Fibroblast of lung (primary cell): ENCODE measurements around the gene DLG4. TPM values are rescaled to one million over a fixed set of nuclear protein-coding genes. Genes with fewer than 3 reads are reported as not detected.

Source experiments
- DNase-seq, 2 donors: peaks; one replicate each; pipeline versions ENCODE4 v3.0.0 to v3.0.0-alpha.2; 2010; ENCODE audit warnings: low read depth in 2 of 2
- H2AFZ ChIP-seq: 2 replicates; pipeline ENCODE4 v1.5.1; 2012; ENCODE audit warnings: low read length, control low read depth, inconsistent platforms
- H3K27ac ChIP-seq: 2 replicates; pipeline ENCODE4 v1.5.1; 2011; ENCODE audit warnings: low read length, control low read depth; ENCODE audit not compliant: insufficient read depth
- H3K27me3 ChIP-seq: 2 replicates; pipeline ENCODE4 v1.5.1; 2011; ENCODE audit warnings: mild to moderate bottlenecking, low read length; ENCODE audit not compliant: control insufficient read depth, insufficient read depth
- H3K36me3 ChIP-seq: 2 replicates; pipeline ENCODE4 v1.5.1; 2011; ENCODE audit warnings: low read length; ENCODE audit not compliant: control insufficient read depth, insufficient read depth
- H3K4me1 ChIP-seq: 2 replicates; pipeline ENCODE4 v1.5.1; 2011; ENCODE audit warnings: low read length; ENCODE audit not compliant: control insufficient read depth, insufficient read depth; ENCODE audit errors: extremely low read depth
- H3K4me2 ChIP-seq: 2 replicates; pipeline ENCODE4 v1.5.1; 2011; ENCODE audit warnings: low read length, control low read depth; ENCODE audit not compliant: insufficient read depth; ENCODE audit errors: extremely low read depth
- H3K4me3 ChIP-seq, 4 experiments: fragments of 200-600 bp in 1 of 4; sonication (generic) in 1 of 4; replicated peaks in 1 of 4; 2 replicates each; pipeline ENCODE4 v1.5.1; 2011 to 2016; ENCODE audit warnings: low read length in 4 of 4, low read depth in 3 of 4, mild to moderate bottlenecking in 3 of 4, control low read depth in 2 of 4, inconsistent platforms in 1 of 4, mixed read lengths in 1 of 4; ENCODE audit not compliant: insufficient read depth in 1 of 4; ENCODE audit errors: control extremely low read depth in 1 of 4
- H3K79me2 ChIP-seq: 2 replicates; pipeline ENCODE4 v1.5.1; 2012; ENCODE audit warnings: mild to moderate bottlenecking, low read length, inconsistent platforms; ENCODE audit not compliant: control insufficient read depth, insufficient read depth
- H3K9ac ChIP-seq: 2 replicates; pipeline ENCODE4 v1.5.1; 2011; ENCODE audit warnings: mild to moderate bottlenecking, low read length, control low read depth; ENCODE audit not compliant: insufficient read depth
- H3K9me3 ChIP-seq: 2 replicates; pipeline ENCODE4 v1.5.1; 2012; ENCODE audit warnings: low read depth, low read length; ENCODE audit not compliant: control insufficient read depth, insufficient read depth
- H4K20me1 ChIP-seq: 2 replicates; pipeline ENCODE4 v1.5.1; 2011; ENCODE audit warnings: low read length; ENCODE audit not compliant: control insufficient read depth, insufficient read depth; ENCODE audit errors: extremely low read depth
- CTCF ChIP-seq, 2 donors: IDR thresholded peaks in 1 of 2; conservative IDR thresholded peaks in 1 of 2; 1 replicate in 1 of 2; 2 replicates in 1 of 2; pipeline ENCODE4 v1.5.1; 2011 to 2012; ENCODE audit warnings: low read length in 2 of 2, control low read depth in 1 of 2, inconsistent platforms in 1 of 2, low read depth in 1 of 2, mild to moderate bottlenecking in 1 of 2
- EZH2 ChIP-seq: IDR thresholded peaks from 2 replicates; pipeline ENCODE4 v1.5.1; 2012; ENCODE audit warnings: low read length, control low read depth, mild to moderate bottlenecking; ENCODE audit errors: missing control alignments
- polyA plus RNA-seq, 2 donors: library from polyadenylated mRNA; depleted of rRNA in 1 of 2; stranded (reverse) in 1 of 2; unstranded in 1 of 2; fragments of >200 nt; gene quantifications; 2 replicates each; pipeline ENCODE4 v1.2.1, GENCODE V29; 2011 to 2012; ENCODE audit warnings: missing spikeins in 1 of 2
- total RNA-seq: library from RNA; depleted of rRNA; stranded (reverse); fragments of >200 nt; gene quantifications from 2 replicates; pipeline ENCODE4 v1.2.1, GENCODE V29; 2014

DLG4 gene
- total and polyA plus RNA-seq, 2 donors (not counting 1 experiment from before 2014, with no cell fraction given): 11.3 to 22.0 TPM

- peaks cover 24% of the 10 kb centered on the region for H3K27me3 ChIP-seq
- DNase-seq: no peak
- H3K4me1 ChIP-seq: no peaks in the 10 kb centered on the region
- H3K4me2 ChIP-seq: no peak overlapping the region
- H3K9ac ChIP-seq: no peak overlapping the region
- no peak overlapping the region for H3K27ac ChIP-seq
- TF ChIP-seq CTCF (conservative IDR thresholded peaks at IDR 0.05 in 1 of 2, IDR thresholded peaks at IDR 0.05 in 1 of 2; ENCODE audit: low read depth in 1 of 2, low read length in 2 of 2) (no peak), EZH2 (no peak)
- no peaks in the 10 kb centered on the region for H3K36me3 ChIP-seq
- H2AFZ ChIP-seq: no peak overlapping the region
- no peaks in the 10 kb centered on the region for H3K79me2 ChIP-seq
- H4K20me1 ChIP-seq: no peaks in the 10 kb centered on the region
- no peak overlapping the region for H3K4me3 ChIP-seq
- H3K9me3 ChIP-seq: no peaks in the 10 kb centered on the region
These were observed 77.8 kb downstream of the DLG4 start for GRCh38 chr17:7141824-7142223.

DNA sequence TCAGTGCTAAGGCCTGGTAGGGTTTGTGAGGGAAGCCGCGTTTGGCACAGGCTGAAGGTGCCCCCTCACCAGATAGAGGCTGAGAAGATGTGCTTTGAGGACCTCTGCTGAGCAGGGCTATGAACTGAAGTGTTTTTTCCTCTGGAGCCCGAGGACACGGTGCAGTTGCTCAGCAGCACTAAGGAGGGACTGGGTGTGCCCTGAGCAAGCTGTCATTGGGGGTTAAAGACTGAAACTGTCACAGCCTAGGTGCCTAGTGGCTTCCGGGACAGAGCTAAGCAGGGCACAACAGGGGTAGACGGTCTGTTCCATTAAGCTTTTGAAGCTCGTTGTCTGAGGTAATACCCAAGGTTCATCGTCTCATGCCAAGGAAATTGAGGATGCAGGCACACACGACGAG lies 80.2 kb downstream of the DLG4 start:
- Histone ChIP-seq H3K4me2 (no peak overlapping the region), H3K9me3 (no peaks in the 10 kb centered on the region), H3K79me2 (no peaks in the 10 kb centered on the region), H3K4me3 (no peak overlapping the region), H3K27ac (no peak overlapping the region), H2AFZ (no peak overlapping the region), H3K36me3 (no peaks in the 10 kb centered on the region), H4K20me1 (no peaks in the 10 kb centered on the region), H3K9ac (no peak overlapping the region), H3K27me3 (peaks cover 26% of the 10 kb centered on the region), H3K4me1 (no peaks in the 10 kb centered on the region)
- TF ChIP-seq EZH2: no peak
- TF ChIP-seq CTCF (conservative IDR thresholded peaks at IDR 0.05 in 1 of 2, IDR thresholded peaks at IDR 0.05 in 1 of 2; ENCODE audit: low read depth in 1 of 2, low read length in 2 of 2): no peak
- no peak for DNase-seq

- Histone ChIP-seq H3K36me3 (no peaks in the 10 kb centered on the region), H3K27me3 (peaks cover 26% of the 10 kb centered on the region), H3K9me3 (no peaks in the 10 kb centered on the region), H2AFZ (no peak overlapping the region), H3K4me3 (no peak overlapping the region), H3K79me2 (no peaks in the 10 kb centered on the region), H3K27ac (no peak overlapping the region), H3K4me2 (no peak overlapping the region), H3K4me1 (no peaks in the 10 kb centered on the region), H3K9ac (no peak overlapping the region), H4K20me1 (no peaks in the 10 kb centered on the region)
- TF ChIP-seq CTCF (conservative IDR thresholded peaks at IDR 0.05 in 1 of 2, IDR thresholded peaks at IDR 0.05 in 1 of 2; ENCODE audit: low read depth in 1 of 2, low read length in 2 of 2) (no peak), EZH2 (no peak)
- no peak for DNase-seq
These were observed 80.7 kb downstream of the DLG4 start for GRCh38 chr17:7138800-7139381.
